GM23338 (cell line): ENCODE measurements around the gene GPI. TPM values are rescaled to one million over a fixed set of nuclear protein-coding genes. Genes with fewer than 3 reads are reported as not detected.

ENCODE experiments used
- ATAC-seq: fragments of 200-7000 bp; cut with Tn5 transposase; 3 replicates; pipeline ENCODE4 v1.9.1; 2020
- DNase-seq: peaks from one replicate; pipeline ENCODE4 v3.0.0-alpha.2; 2015; ENCODE audit warnings: low spot score
- H2AFZ ChIP-seq: fragments of 200-600 bp; sonication (generic); 2 replicates; pipeline ENCODE4 v1.8.0; 2016; ENCODE audit warnings: antibody characterized with exemption, mild to moderate bottlenecking, moderate library complexity
- H3F3A ChIP-seq: fragments of 200-600 bp; sonication (generic); replicated peaks from 2 replicates; pipeline ENCODE4 v1.8.0; 2017; ENCODE audit warnings: antibody characterized with exemption, mixed run types, low read depth
- H3K27ac ChIP-seq: fragments of 200-600 bp; sonication (generic); 2 replicates; pipeline ENCODE4 v1.6.1; 2016; ENCODE audit warnings: low read depth
- H3K27me3 ChIP-seq: fragments of 200-600 bp; sonication (generic); 2 replicates; pipeline ENCODE4 v1.8.0; 2016; ENCODE audit warnings: mild to moderate bottlenecking, mixed run types, moderate library complexity; ENCODE audit not compliant: insufficient read depth
- H3K36me3 ChIP-seq: fragments of 200-600 bp; sonication (generic); 2 replicates; pipeline ENCODE4 v1.8.0; 2016; ENCODE audit warnings: mild to moderate bottlenecking; ENCODE audit not compliant: insufficient read depth
- H3K4me1 ChIP-seq: fragments of 200-600 bp; sonication (generic); 2 replicates; pipeline ENCODE4 v1.8.0; 2016; ENCODE audit warnings: mild to moderate bottlenecking, moderate library complexity; ENCODE audit not compliant: insufficient read depth
- H3K4me2 ChIP-seq: fragments of 200-600 bp; sonication (generic); 2 replicates; pipeline ENCODE4 v1.7.1; 2017; ENCODE audit warnings: mixed run types
- H3K4me3 ChIP-seq: fragments of 200-600 bp; sonication (generic); 2 replicates; pipeline ENCODE4 v1.6.1; 2016; ENCODE audit warnings: mixed run types
- H3K79me2 ChIP-seq: fragments of 200-600 bp; sonication (generic); replicated peaks from 2 replicates; pipeline ENCODE4 v1.8.0; 2017; ENCODE audit warnings: mild to moderate bottlenecking; ENCODE audit not compliant: insufficient read depth
- H3K9me2 ChIP-seq: fragments of 200-600 bp; sonication (generic); 2 replicates; pipeline ENCODE4 v1.8.0; 2017; ENCODE audit not compliant: insufficient read depth
- H4K20me1 ChIP-seq: fragments of 200-600 bp; sonication (generic); replicated peaks from 2 replicates; pipeline ENCODE4 v1.8.0; 2017; ENCODE audit warnings: mild to moderate bottlenecking; ENCODE audit not compliant: insufficient read depth
- H3K27ac Mint-ChIP-seq: 2 replicates; pipeline ENCODE4 v1.8.0; 2020; ENCODE audit warnings: inconsistent platforms, mild to moderate bottlenecking, moderate library complexity, mixed read lengths
- H3K27me3 Mint-ChIP-seq: 3 replicates; pipeline ENCODE4 v1.8.0; 2022; ENCODE audit warnings: low read depth, mild to moderate bottlenecking, moderate library complexity, mixed read lengths, inconsistent platforms; ENCODE audit not compliant: insufficient read depth, poor library complexity
- H3K36me3 Mint-ChIP-seq: 3 replicates; pipeline ENCODE4 v1.8.0; 2021; ENCODE audit warnings: low read depth, mild to moderate bottlenecking, inconsistent platforms, moderate library complexity, mixed read lengths
- H3K4me1 Mint-ChIP-seq: 3 replicates; pipeline ENCODE4 v1.8.0; 2020; ENCODE audit warnings: mild to moderate bottlenecking, inconsistent platforms, mixed read lengths
- H3K4me3 Mint-ChIP-seq: 3 replicates; pipeline ENCODE4 v1.8.0; 2021; ENCODE audit warnings: moderate library complexity, mild to moderate bottlenecking, inconsistent platforms, mixed read lengths
- H3K9me3 Mint-ChIP-seq: 3 replicates; pipeline ENCODE4 v1.8.0; 2020; ENCODE audit warnings: moderate library complexity, mild to moderate bottlenecking, inconsistent platforms, mixed read lengths
- CREB1 ChIP-seq: fragments of 250-450 bp; sonication (Bioruptor Pico); IDR thresholded peaks from 2 replicates; pipeline ENCODE4 v1.5.0; 2020; ENCODE audit warnings: low read depth, mild to moderate bottlenecking, moderate library complexity
- EZH2phosphoT487 ChIP-seq: fragments of 200-600 bp; sonication (generic); IDR thresholded peaks from one replicate; pipeline ENCODE4 v1.8.1; 2018; ENCODE audit warnings: antibody characterized with exemption; ENCODE audit not compliant: unreplicated experiment
- JUNB ChIP-seq: IDR thresholded peaks from one replicate; pipeline ENCODE4 v1.6.1; 2016; ENCODE audit warnings: antibody characterized with exemption; ENCODE audit not compliant: unreplicated experiment
- POLR2AphosphoS5 ChIP-seq: IDR thresholded peaks from 2 replicates; pipeline ENCODE4 v1.6.1; 2016; ENCODE audit warnings: antibody characterized with exemption, low read depth
- REST ChIP-seq: IDR thresholded peaks from one replicate; pipeline ENCODE4 v1.6.1; 2018; ENCODE audit warnings: antibody characterized with exemption; ENCODE audit not compliant: unreplicated experiment
- STAT1 ChIP-seq: IDR thresholded peaks from one replicate; pipeline ENCODE4 v1.6.1; 2016; ENCODE audit warnings: antibody characterized with exemption; ENCODE audit not compliant: unreplicated experiment
- ZNF114 ChIP-seq: fragments of 250-450 bp; sonication (Bioruptor Pico); IDR thresholded peaks from 2 replicates; pipeline ENCODE4 v1.5.0; 2020; ENCODE audit warnings: mild to moderate bottlenecking, moderate library complexity
- ZNF462 ChIP-seq: fragments of 250-450 bp; sonication (Bioruptor Pico); IDR thresholded peaks from 2 replicates; pipeline ENCODE4 v1.5.0; 2020; ENCODE audit warnings: mild to moderate bottlenecking, moderate library complexity
- polyA plus RNA-seq: library from polyadenylated mRNA; unstranded; fragments of >200 nt; fragmentation: Nextera tagmentation; extraction: Ambion mirVana; gene quantifications from 2 replicates; pipeline ENCODE4 v1.2.1, GENCODE V29; 2016
- total RNA-seq: library from RNA; depleted of rRNA; stranded (reverse); fragments of >200 nt; shearing (Covaris generic); gene quantifications from 2 replicates; pipeline ENCODE4 v1.2.3, GENCODE V29; 2014
- TF ChIP-seq, protein P1 (sequence below): IDR thresholded peaks from 2 replicates; pipeline ENCODE4 v1.6.1; 2016; ENCODE audit warnings: antibody characterized with exemption
- TF ChIP-seq, protein P2 (sequence below), 2 experiments: fragments of 200-600 bp in 1 of 2; sonication (generic) in 1 of 2; conservative IDR thresholded peaks; 2 replicates each; pipeline versions ENCODE4 v1.5.1 to v1.6.1; 2016 to 2017; ENCODE audit warnings: antibody characterized with exemption in 2 of 2, low read depth in 2 of 2, mild to moderate bottlenecking in 2 of 2, moderate library complexity in 1 of 2

The GPI gene
- total and polyA plus RNA-seq, 2 experiments from 2014 or later = 136 to 327 TPM

DNA sequence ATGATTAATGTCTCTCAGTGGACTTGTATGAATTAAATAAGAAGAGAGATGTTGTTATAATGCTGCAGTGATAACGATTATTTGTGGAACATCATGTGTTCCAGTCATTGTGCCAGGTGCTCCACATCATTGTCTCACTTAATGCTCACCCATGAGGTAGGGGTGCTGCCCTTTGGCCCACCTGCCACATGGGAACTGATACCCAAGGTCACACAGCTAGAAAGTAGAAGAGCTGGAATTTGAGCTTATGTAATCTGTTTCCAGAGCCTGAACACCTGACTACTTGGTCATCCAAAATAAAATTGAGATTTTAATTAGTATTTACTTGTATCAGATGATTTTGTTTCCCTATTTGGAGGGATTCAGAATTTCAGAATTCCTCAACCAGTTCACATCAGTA lies 36.0 kb upstream of the GPI start:
- H3K36me3 Mint-ChIP-seq = peaks cover 37% of the 10 kb centered on the region
- H4K20me1 ChIP-seq = no peaks in the 10 kb centered on the region; the same call in 1 of the 2 replicates
- H3K4me3 Mint-ChIP-seq = no peak overlapping the region
- no peak overlapping the region for H3K4me2 ChIP-seq
- peaks cover 2% of the 10 kb centered on the region for H3K4me1 Mint-ChIP-seq
- TF ChIP-seq STAT1 = no peak
- TF ChIP-seq CREB1 (CRISPR knock-in tag) = no peak
- no peak for TF ChIP-seq REST
- TF ChIP-seq, protein P1, sequence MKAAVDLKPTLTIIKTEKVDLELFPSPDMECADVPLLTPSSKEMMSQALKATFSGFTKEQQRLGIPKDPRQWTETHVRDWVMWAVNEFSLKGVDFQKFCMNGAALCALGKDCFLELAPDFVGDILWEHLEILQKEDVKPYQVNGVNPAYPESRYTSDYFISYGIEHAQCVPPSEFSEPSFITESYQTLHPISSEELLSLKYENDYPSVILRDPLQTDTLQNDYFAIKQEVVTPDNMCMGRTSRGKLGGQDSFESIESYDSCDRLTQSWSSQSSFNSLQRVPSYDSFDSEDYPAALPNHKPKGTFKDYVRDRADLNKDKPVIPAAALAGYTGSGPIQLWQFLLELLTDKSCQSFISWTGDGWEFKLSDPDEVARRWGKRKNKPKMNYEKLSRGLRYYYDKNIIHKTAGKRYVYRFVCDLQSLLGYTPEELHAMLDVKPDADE = no peak
- ATAC-seq (no peak), DNase-seq (no peak)
- H3K36me3 ChIP-seq = peaks cover 3% of the 10 kb centered on the region
- no peaks in the 10 kb centered on the region for H3K9me3 Mint-ChIP-seq
- no peak overlapping the region for H3K27ac ChIP-seq
- peaks cover 4% of the 10 kb centered on the region for H3K27me3 Mint-ChIP-seq
- no peaks in the 10 kb centered on the region for H3K79me2 ChIP-seq
- H3K27ac Mint-ChIP-seq = no peak overlapping the region
- H3K27me3 ChIP-seq = no peaks in the 10 kb centered on the region
- H3K4me1 ChIP-seq = no peaks in the 10 kb centered on the region
- H2AFZ ChIP-seq = no peak overlapping the region
- no peak overlapping the region for H3K4me3 ChIP-seq
- H3F3A ChIP-seq = no peaks in the 10 kb centered on the region
- H3K9me2 ChIP-seq = no peaks in the 10 kb centered on the region

DNA sequence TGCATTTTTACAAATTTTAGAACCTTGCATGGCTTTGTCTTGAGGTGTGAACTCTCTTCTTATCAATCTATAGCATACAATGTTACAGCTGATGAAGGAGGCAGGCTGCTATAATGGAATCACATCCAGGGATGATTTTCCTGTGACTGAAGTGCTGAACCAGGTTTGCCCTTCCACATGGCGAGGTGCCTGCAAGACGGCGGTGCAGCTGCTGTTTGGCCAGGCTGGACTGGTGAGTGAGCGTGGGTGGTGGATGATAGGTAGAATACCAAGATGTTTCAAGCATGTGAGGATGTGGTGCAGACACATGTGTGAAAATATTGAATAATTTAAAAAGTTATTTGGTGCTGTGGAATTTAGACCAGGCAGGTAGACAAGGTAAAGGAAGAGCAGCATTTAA lies 34.9 kb upstream of the GPI start:
- DNase-seq = no peak
- Mint-ChIP-seq H3K9me3 (no peaks in the 10 kb centered on the region), H3K27me3 (peaks cover 4% of the 10 kb centered on the region), H3K27ac (no peak overlapping the region), H3K36me3 (peaks cover 34% of the 10 kb centered on the region), H3K4me3 (no peak overlapping the region), H3K4me1 (no peaks in the 10 kb centered on the region)
- Histone ChIP-seq H4K20me1 (no peaks in the 10 kb centered on the region), H3K4me3 (no peak overlapping the region), H3K36me3 (peaks cover 3% of the 10 kb centered on the region), H3K4me2 (no peak overlapping the region), H3F3A (no peaks in the 10 kb centered on the region), H3K79me2 (no peaks in the 10 kb centered on the region), H2AFZ (no peak overlapping the region), H3K27me3 (no peaks in the 10 kb centered on the region), H3K9me2 (no peaks in the 10 kb centered on the region), H3K27ac (no peak overlapping the region), H3K4me1 (no peaks in the 10 kb centered on the region)
- no peak for ATAC-seq
- TF ChIP-seq POLR2AphosphoS5 (no peak), EZH2phosphoT487 (no peak), JUNB (no peak), ZNF462 (no peak), CREB1 (CRISPR knock-in tag) (no peak), ZNF114 (CRISPR knock-in tag) (no peak), STAT1 (no peak)
- TF ChIP-seq, protein P2, sequence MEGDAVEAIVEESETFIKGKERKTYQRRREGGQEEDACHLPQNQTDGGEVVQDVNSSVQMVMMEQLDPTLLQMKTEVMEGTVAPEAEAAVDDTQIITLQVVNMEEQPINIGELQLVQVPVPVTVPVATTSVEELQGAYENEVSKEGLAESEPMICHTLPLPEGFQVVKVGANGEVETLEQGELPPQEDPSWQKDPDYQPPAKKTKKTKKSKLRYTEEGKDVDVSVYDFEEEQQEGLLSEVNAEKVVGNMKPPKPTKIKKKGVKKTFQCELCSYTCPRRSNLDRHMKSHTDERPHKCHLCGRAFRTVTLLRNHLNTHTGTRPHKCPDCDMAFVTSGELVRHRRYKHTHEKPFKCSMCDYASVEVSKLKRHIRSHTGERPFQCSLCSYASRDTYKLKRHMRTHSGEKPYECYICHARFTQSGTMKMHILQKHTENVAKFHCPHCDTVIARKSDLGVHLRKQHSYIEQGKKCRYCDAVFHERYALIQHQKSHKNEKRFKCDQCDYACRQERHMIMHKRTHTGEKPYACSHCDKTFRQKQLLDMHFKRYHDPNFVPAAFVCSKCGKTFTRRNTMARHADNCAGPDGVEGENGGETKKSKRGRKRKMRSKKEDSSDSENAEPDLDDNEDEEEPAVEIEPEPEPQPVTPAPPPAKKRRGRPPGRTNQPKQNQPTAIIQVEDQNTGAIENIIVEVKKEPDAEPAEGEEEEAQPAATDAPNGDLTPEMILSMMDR (conservative IDR thresholded peaks at IDR 0.05; ENCODE audit: low read depth in 2 of 2) = no peak
